ENCODE data around the gene MME. TPM values are rescaled to one million over a fixed set of nuclear protein-coding genes. Genes with fewer than 3 reads are reported as not detected.

Gene MME
- total RNA-seq, 1 donor from 2014 or later, result 85.4 TPM

DNA sequence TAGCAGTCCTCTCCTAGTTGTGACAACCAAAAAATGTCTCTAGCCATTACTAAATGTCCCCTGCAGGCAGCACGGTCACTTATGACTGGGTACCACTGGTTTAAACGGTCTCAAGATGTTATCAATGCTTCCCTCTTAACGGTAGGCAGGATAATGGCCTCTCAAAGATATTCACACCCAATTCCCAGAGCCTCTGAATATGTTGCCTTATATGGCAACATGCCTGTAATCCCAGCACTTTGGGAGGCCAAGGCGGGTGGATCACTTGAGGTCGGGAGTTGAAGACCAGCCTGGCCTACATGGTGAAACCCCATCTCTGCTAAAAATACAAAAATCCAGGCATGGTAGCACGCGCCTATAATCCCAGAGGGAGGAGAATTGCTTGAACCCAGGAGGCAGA lies 9.4 kb downstream of the MME start:
- intact Hi-C loops (cut with DNase I), result no loop called here
- H3K4me3 ChIP-seq, result no peak overlapping the region

GRCh38 chr3:155093261-155093660 lies 13.1 kb downstream of the MME start:
- no peak for DNase-seq
- Histone ChIP-seq H3K4me3 (no peak overlapping the region), H3K27me3 (ENCODE audit: low read depth) (no peaks in the 10 kb centered on the region), H3K27ac (no peak overlapping the region), H3K36me3 (no peaks in the 10 kb centered on the region), H3K9me3 (no peaks in the 10 kb centered on the region), H3K4me1 (no peaks in the 10 kb centered on the region)
- TF ChIP-seq CTCF (IDR thresholded peaks at IDR 0.05), result no peak
- ATAC-seq, result no peak
- intact Hi-C loops (cut with DNase I), result no loop called here

More for the DNA sequence above, 9.4 kb downstream of the MME start:
- no peaks in the 10 kb centered on the region for H3K27me3 ChIP-seq (ENCODE audit: low read depth)
- H3K9me3 ChIP-seq, result no peaks in the 10 kb centered on the region
- H3K27ac ChIP-seq, result no peak overlapping the region
- ATAC-seq (no peak), DNase-seq (no peak)
- no peaks in the 10 kb centered on the region for H3K4me1 ChIP-seq
- H3K36me3 ChIP-seq, result no peaks in the 10 kb centered on the region
- no peak for TF ChIP-seq CTCF (IDR thresholded peaks at IDR 0.05)

DNA sequence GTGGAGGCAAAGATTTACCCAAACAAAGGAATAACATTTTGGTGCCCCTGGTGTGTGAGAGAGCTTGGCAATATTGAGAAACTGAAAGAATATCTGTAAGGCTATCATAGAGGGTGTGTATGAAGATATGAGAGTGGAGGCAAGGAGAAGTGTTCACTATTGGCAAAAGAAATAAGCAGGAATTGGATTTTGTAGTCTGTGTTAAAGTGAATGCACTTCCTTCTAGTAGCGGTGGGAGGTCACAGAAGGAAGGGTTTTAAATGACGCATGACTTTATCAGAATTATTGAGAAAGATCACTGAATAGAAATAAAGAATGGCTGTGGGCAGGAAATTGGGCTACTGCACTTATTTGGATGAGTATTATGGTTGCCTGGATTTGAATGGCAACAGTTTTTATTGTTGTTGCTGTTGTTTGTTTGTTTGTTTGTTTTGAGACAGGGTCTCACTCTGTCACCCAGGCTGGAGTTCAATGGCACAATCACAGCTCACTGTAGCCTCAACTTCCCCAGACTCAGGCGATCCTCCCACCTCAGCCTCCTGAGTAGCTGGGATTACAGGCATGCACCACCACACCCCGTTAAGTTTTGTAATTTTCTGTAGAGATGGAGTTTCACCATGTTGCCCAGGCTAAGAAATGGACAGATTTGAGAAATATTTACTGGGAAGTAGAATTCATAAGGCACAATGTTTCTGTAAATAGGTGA lies 16.3 kb downstream of the MME start:
- Histone ChIP-seq H3K27ac (no peak overlapping the region), H3K36me3 (no peaks in the 10 kb centered on the region), H3K9me3 (peaks cover 3% of the 10 kb centered on the region), H3K4me3 (no peak overlapping the region), H3K4me1 (no peaks in the 10 kb centered on the region), H3K27me3 (ENCODE audit: low read depth) (no peaks in the 10 kb centered on the region)
- no peak for TF ChIP-seq CTCF (IDR thresholded peaks at IDR 0.05)
- intact Hi-C loops (cut with DNase I), result no loop called here
- ATAC-seq (peak; percentile 41 to 59), DNase-seq (no peak)

DNA sequence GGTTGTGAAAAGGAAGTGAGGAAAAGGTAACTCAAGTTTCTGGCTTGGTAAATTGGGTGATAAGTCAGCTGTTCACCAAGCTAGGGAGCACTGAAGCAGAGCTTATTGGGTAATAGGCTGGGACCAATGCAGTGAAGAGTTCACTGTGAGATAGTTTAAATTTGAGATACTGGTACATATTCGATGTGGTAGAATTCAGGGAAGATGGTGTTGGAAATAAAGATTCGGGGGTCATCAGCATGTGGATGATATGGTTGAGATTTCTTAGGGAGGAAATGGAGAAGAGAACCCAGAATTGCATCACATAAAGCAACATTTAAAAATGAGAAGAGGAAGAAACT lies 16.9 kb downstream of the MME start:
- ATAC-seq, result peak; percentile 39 to 60
- no peak for TF ChIP-seq CTCF (IDR thresholded peaks at IDR 0.05)
- Histone ChIP-seq H3K4me1 (no peaks in the 10 kb centered on the region), H3K9me3 (peaks cover 3% of the 10 kb centered on the region), H3K36me3 (no peaks in the 10 kb centered on the region), H3K4me3 (no peak overlapping the region), H3K27ac (no peak overlapping the region), H3K27me3 (ENCODE audit: low read depth) (no peaks in the 10 kb centered on the region)
- intact Hi-C loops (cut with DNase I), result no loop called here
- DNase-seq, result no peak

DNA sequence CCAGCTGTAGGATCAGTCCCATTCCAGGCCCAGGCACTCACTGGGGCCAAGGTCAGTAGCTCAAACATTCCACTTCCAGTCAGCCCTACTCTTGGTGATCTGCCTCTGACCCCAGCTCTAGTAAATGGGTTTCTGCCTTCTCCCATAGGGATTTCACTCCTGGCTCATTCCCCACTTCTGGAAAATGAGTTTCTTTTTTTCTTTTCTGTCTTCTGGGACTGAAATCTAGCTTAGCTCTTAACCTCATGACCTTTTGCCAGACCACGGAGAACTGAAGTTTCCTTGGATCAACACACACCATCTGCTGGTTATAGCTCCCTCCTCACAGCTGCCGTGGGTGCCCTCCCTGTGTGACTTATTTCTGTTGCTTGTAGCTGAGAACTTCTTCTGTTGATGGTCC lies 21.3 kb downstream of the MME start:
- ATAC-seq (peak in 1 of 2 donors; percentile 22), DNase-seq (no peak)
- Histone ChIP-seq H3K4me3 (no peak overlapping the region), H3K4me1 (no peaks in the 10 kb centered on the region), H3K36me3 (no peaks in the 10 kb centered on the region), H3K9me3 (peaks cover 3% of the 10 kb centered on the region), H3K27me3 (ENCODE audit: low read depth) (no peaks in the 10 kb centered on the region), H3K27ac (no peak overlapping the region)
- intact Hi-C loops (cut with DNase I), result no loop called here
- TF ChIP-seq CTCF (IDR thresholded peaks at IDR 0.05), result no peak

Measured in lower lobe of right lung (tissue), 2 donors.